Testis (tissue), 3 donors: ENCODE measurements around the gene FARS2. TPM values are rescaled to one million over a fixed set of nuclear protein-coding genes. Genes with fewer than 3 reads are reported as not detected.

ENCODE experiments used
- DNase-seq: peaks from one replicate; pipeline ENCODE4 v3.0.0-alpha.2; 2019
- H3K27ac ChIP-seq, 2 donors: fragments of 200-600 bp; sonication (generic); one replicate each; pipeline ENCODE4 v1.5.1; 2019
- H3K27me3 ChIP-seq: fragments of 200-600 bp; sonication (generic); one replicate; pipeline ENCODE4 v1.5.1; 2019
- H3K36me3 ChIP-seq: fragments of 200-600 bp; sonication (generic); one replicate; pipeline ENCODE4 v1.5.1; 2017; ENCODE audit warnings: low read depth; ENCODE audit errors: missing control alignments
- H3K4me1 ChIP-seq: fragments of 200-600 bp; sonication (generic); one replicate; pipeline ENCODE4 v1.5.1; 2019
- H3K4me3 ChIP-seq, 2 donors: fragments of 200-600 bp; sonication (generic); one replicate each; pipeline ENCODE4 v1.5.1; 2017 to 2019
- H3K9me3 ChIP-seq: fragments of 200-600 bp; sonication (generic); one replicate; pipeline ENCODE4 v1.5.1; 2017
- CTCF ChIP-seq, 3 experiments: fragments of 450-650 bp in 2 of 3; fragments of 200-600 bp in 1 of 3; sonication (generic) in 1 of 3; IDR thresholded peaks; one replicate each; pipeline ENCODE4 v1.5.1; 2016 to 2019; ENCODE audit warnings: antibody characterized with exemption in 3 of 3, mild to moderate bottlenecking in 2 of 3, moderate library complexity in 1 of 3
- POLR2A ChIP-seq: fragments of 450-650 bp; IDR thresholded peaks from one replicate; pipeline ENCODE4 v1.6.1; 2017; ENCODE audit warnings: antibody characterized with exemption, mild to moderate bottlenecking, moderate library complexity
- WGBS, 2 donors: methylation state at CpG; one replicate each; pipeline ENCODE4 v1.1.5; 2018; 5-methylcytosine and 5-hydroxymethylcytosine counted together
- intact Hi-C: fragments of 100-400 bp; cut with DNase I; formaldehyde crosslinking; loops from one replicate; pipeline ENCODE4 v1.15.1; 2023; ENCODE audit warnings: low total_unique reads
- polyA plus RNA-seq: library from polyadenylated mRNA; stranded (reverse); fragments of 350-450 nt; fragmentation: Illumina TruSeq; extraction: RNeasy Lipid Tissue Mini Kit (QIAGEN cat#74804); gene quantifications from one replicate; pipeline ENCODE4 v1.2.3, GENCODE V29; 2014; ENCODE audit warnings: low read depth, low replicate concordance; ENCODE audit not compliant: insufficient read depth
- total RNA-seq, 2 donors: library from RNA; depleted of rRNA; stranded (reverse); fragments of >200 nt; gene quantifications; one replicate each; pipeline ENCODE4 v1.2.3, GENCODE V29; 2016

Gene FARS2
- total and polyA plus RNA-seq, 3 donors from 2014 or later: 15.4 to 26.8 (median 22.1) TPM

- intact Hi-C loops: no loop called here
- Histone ChIP-seq H3K4me3 (no peak overlapping the region), H3K4me1 (no peaks in the 10 kb centered on the region), H3K36me3 (no peaks in the 10 kb centered on the region), H3K9me3 (no peaks in the 10 kb centered on the region), H3K27ac (no peak overlapping the region), H3K27me3 (no peaks in the 10 kb centered on the region)
- no peak for DNase-seq
- TF ChIP-seq POLR2A: no peak
- no peak for TF ChIP-seq CTCF (IDR thresholded peaks at IDR 0.05)
- 95 to 97% methylated on average over 11 of the region's 11 CpGs for WGBS, 2 donors
Measured at GRCh38 chr6:5772408-5773120, 511.3 kb downstream of the FARS2 start.

- WGBS, 2 donors: 90 to 96% methylated on average over 6 of the region's 6 CpGs
- no peaks in the 10 kb centered on the region for H3K36me3 ChIP-seq
- intact Hi-C loops: no loop called here
- TF ChIP-seq CTCF (IDR thresholded peaks at IDR 0.05): no peak
- TF ChIP-seq POLR2A: no peak
- H3K4me3 ChIP-seq: no peak overlapping the region
- no peak overlapping the region for H3K27ac ChIP-seq
- H3K9me3 ChIP-seq: no peaks in the 10 kb centered on the region
- no peak for DNase-seq
- H3K27me3 ChIP-seq: no peaks in the 10 kb centered on the region
- no peaks in the 10 kb centered on the region for H3K4me1 ChIP-seq
Measured at GRCh38 chr6:5776104-5776503, 514.8 kb downstream of the FARS2 start.

GRCh38 chr6:5776706-5777390 lies 515.5 kb downstream of the FARS2 start:
- Histone ChIP-seq H3K27ac (no peak overlapping the region), H3K4me3 (no peak overlapping the region), H3K4me1 (no peaks in the 10 kb centered on the region), H3K9me3 (no peaks in the 10 kb centered on the region), H3K36me3 (no peaks in the 10 kb centered on the region), H3K27me3 (no peaks in the 10 kb centered on the region)
- WGBS, 2 donors: 79 to 87% methylated on average over 12 of the region's 12 CpGs
- DNase-seq: no peak
- intact Hi-C loops: no loop called here
- TF ChIP-seq POLR2A: no peak
- no peak for TF ChIP-seq CTCF (IDR thresholded peaks at IDR 0.05)

- 89 to 92% methylated on average over 7 of the region's 7 CpGs for WGBS, 2 donors
Measured at GRCh38 chr6:5778317-5778857, 517.1 kb downstream of the FARS2 start.

More at GRCh38 chr6:5778317-5778857, 517.1 kb downstream of the FARS2 start:
- intact Hi-C loops: no loop called here
- no peaks in the 10 kb centered on the region for H3K36me3 ChIP-seq
- H3K4me1 ChIP-seq: no peaks in the 10 kb centered on the region
- H3K9me3 ChIP-seq: no peaks in the 10 kb centered on the region
- H3K4me3 ChIP-seq: no peak overlapping the region
- H3K27ac ChIP-seq: no peak overlapping the region
- TF ChIP-seq POLR2A: no peak
- TF ChIP-seq CTCF (IDR thresholded peaks at IDR 0.05): no peak
- DNase-seq: no peak
- H3K27me3 ChIP-seq: no peaks in the 10 kb centered on the region
